ENCODE results near the gene DPP6.

DNA sequence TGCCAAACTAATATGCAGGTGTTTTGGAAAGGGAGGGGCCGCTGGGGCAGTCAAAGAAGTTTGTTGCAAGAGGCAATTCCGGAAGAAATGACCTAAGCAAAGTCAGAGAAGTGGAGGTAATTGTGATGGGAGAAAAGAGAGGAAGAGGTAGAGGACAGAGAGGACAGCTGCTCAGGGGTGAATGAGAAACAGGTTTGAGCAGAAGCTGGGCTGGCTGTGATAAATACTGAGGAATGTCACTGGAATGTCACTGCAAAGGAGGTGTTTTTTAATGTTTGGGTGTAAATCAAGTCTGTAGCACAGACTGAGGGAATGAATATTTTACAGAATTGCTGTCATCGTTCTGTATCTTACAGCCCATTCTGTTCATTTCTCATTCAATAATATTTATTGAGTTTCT lies 207.2 kb downstream of the DPP6 start:
- TF ChIP-seq, protein P1, sequence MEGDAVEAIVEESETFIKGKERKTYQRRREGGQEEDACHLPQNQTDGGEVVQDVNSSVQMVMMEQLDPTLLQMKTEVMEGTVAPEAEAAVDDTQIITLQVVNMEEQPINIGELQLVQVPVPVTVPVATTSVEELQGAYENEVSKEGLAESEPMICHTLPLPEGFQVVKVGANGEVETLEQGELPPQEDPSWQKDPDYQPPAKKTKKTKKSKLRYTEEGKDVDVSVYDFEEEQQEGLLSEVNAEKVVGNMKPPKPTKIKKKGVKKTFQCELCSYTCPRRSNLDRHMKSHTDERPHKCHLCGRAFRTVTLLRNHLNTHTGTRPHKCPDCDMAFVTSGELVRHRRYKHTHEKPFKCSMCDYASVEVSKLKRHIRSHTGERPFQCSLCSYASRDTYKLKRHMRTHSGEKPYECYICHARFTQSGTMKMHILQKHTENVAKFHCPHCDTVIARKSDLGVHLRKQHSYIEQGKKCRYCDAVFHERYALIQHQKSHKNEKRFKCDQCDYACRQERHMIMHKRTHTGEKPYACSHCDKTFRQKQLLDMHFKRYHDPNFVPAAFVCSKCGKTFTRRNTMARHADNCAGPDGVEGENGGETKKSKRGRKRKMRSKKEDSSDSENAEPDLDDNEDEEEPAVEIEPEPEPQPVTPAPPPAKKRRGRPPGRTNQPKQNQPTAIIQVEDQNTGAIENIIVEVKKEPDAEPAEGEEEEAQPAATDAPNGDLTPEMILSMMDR (conservative IDR thresholded peaks at IDR 0.05; ENCODE audit: low read length), result no peak
- TF ChIP-seq EZH2phosphoT487 (IDR thresholded peaks at IDR 0.05; ENCODE audit: borderline replicate concordance, low read depth, low read length), result no peak
